Tibial nerve (tissue), 4 donors: ENCODE data around the gene SNX25. TPM values are rescaled to one million over a fixed set of nuclear protein-coding genes. Genes with fewer than 3 reads are reported as not detected.

Source experiments
- DNase-seq, 2 donors: peaks; one replicate each; pipeline ENCODE4 v3.0.0-alpha.2; 2019; ENCODE audit warnings: low spot score in 2 of 2
- H3K27ac ChIP-seq, 4 donors: fragments of 200-600 bp; sonication (generic) in 3 of 4; one replicate each; pipeline ENCODE4 v1.5.1; 2017 to 2019; ENCODE audit warnings: mild to moderate bottlenecking in 1 of 4
- H3K27me3 ChIP-seq, 2 donors: fragments of 200-600 bp; sonication (generic) in 1 of 2; one replicate each; pipeline versions ENCODE4 v1.5.1 to v1.6.0; 2017 to 2019
- H3K36me3 ChIP-seq, 3 donors: fragments of 200-600 bp; sonication (generic); one replicate each; pipeline ENCODE4 v1.5.1; 2018 to 2019
- H3K4me1 ChIP-seq, 4 donors: fragments of 200-600 bp; sonication (generic) in 3 of 4; one replicate each; pipeline ENCODE4 v1.5.1; 2017 to 2019
- H3K4me3 ChIP-seq, 4 donors: fragments of 200-600 bp; sonication (generic) in 3 of 4; one replicate each; pipeline ENCODE4 v1.5.1; 2017 to 2019; ENCODE audit warnings: mild to moderate bottlenecking in 1 of 4, moderate library complexity in 1 of 4
- H3K9me3 ChIP-seq, 4 donors: fragments of 200-600 bp; sonication (generic) in 3 of 4; one replicate each; pipeline ENCODE4 v1.5.1; 2017 to 2019
- EP300 ChIP-seq, 2 donors: sonication (generic); formaldehyde crosslinking; IDR thresholded peaks; one replicate each; pipeline ENCODE4 v1.6.1; 2017; ENCODE audit warnings: antibody characterized with exemption in 2 of 2, mild to moderate bottlenecking in 1 of 2
- POLR2A ChIP-seq, 2 donors: fragments of 450-650 bp; IDR thresholded peaks; one replicate each; pipeline ENCODE4 v1.6.1; 2017; ENCODE audit warnings: antibody characterized with exemption in 2 of 2, mild to moderate bottlenecking in 2 of 2, moderate library complexity in 2 of 2
- WGBS, 2 donors: methylation state at CpG; one replicate each; pipeline ENCODE4 v1.1.5; 2018; 5-methylcytosine and 5-hydroxymethylcytosine counted together
- total RNA-seq, 4 donors: library from RNA; depleted of rRNA; stranded (reverse); fragments of >200 nt; gene quantifications; one replicate each; pipeline ENCODE4 v1.1.0, GENCODE V29; 2016
- TF ChIP-seq, protein P1 (sequence below), 5 experiments: fragments of 200-600 bp in 3 of 5; fragments of 450-650 bp in 2 of 5; sonication (generic) in 3 of 5; IDR thresholded peaks; one replicate each; pipeline ENCODE4 v1.5.1; 2016 to 2019; ENCODE audit warnings: antibody characterized with exemption in 5 of 5, mild to moderate bottlenecking in 3 of 5, moderate library complexity in 2 of 5

Gene SNX25
- total RNA-seq, 4 donors from 2014 or later: 17.7 to 29.4 (median 23.5) TPM

DNA sequence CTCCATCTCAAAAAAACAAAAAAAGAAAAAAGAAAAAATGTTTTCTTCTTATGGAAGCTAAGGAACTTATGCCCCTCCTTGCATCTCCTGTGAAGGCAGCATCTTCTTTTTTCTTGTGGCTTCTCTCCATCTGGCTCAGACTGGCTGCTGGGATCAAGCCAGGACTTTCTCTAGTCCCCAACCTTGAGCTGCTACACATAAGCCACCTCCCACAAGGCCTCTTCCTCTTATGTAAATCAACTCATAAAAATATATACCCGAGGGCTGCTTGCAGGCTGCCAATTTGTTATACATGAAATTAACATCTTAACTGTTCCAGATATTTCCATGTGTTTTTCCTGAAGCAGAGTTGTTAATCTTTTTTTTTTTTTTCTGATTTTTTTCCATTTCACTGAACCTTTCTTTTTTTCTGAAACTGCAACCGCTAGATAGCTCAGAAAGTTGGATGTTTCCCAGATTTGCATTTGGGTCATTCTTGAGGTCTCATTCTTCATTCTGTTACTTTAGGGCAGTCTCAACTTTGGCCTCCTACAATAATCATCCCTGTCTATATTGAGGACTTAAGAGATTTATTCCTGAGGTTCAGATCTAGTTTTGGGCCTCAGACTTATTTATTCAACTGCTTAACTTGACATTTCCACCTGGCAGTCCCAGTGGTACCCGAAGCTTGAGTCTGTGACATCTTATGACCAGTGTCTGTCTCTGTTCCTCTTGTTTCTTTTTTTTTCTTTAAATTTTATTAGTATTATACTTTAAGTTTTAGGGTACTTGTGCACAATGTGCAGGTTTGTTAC lies 10.3 kb downstream of the SNX25 start:
- peak overlapping the region in 1 of 4 donors; percentile 8 for H3K27ac ChIP-seq
- DNase-seq: peak in 1 of 2 donors; percentile 38
- no peak overlapping the region for H3K4me3 ChIP-seq
- TF ChIP-seq, protein P1, sequence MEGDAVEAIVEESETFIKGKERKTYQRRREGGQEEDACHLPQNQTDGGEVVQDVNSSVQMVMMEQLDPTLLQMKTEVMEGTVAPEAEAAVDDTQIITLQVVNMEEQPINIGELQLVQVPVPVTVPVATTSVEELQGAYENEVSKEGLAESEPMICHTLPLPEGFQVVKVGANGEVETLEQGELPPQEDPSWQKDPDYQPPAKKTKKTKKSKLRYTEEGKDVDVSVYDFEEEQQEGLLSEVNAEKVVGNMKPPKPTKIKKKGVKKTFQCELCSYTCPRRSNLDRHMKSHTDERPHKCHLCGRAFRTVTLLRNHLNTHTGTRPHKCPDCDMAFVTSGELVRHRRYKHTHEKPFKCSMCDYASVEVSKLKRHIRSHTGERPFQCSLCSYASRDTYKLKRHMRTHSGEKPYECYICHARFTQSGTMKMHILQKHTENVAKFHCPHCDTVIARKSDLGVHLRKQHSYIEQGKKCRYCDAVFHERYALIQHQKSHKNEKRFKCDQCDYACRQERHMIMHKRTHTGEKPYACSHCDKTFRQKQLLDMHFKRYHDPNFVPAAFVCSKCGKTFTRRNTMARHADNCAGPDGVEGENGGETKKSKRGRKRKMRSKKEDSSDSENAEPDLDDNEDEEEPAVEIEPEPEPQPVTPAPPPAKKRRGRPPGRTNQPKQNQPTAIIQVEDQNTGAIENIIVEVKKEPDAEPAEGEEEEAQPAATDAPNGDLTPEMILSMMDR (IDR thresholded peaks at IDR 0.05): no peak
- H3K36me3 ChIP-seq: no peaks in the 10 kb centered on the region
- WGBS, 2 donors: 42 to 43% methylated on average over 3 of the region's 3 CpGs
- H3K27me3 ChIP-seq: no peaks in the 10 kb centered on the region
- peaks cover 0 to 17% (median 12%) of the 10 kb centered on the region in 4 donors for H3K4me1 ChIP-seq
- H3K9me3 ChIP-seq: no peaks in the 10 kb centered on the region

GRCh38 chr4:185221491-185221890 lies 12.1 kb downstream of the SNX25 start:
- H3K4me1 ChIP-seq: peaks cover 0 to 11% (median 7%) of the 10 kb centered on the region in 4 donors
- TF ChIP-seq POLR2A (IDR thresholded peaks at IDR 0.05) (no peak), EP300 (IDR thresholded peaks at IDR 0.05) (no peak)
- TF ChIP-seq, protein P1 (IDR thresholded peaks at IDR 0.05): no peak
- no peaks in the 10 kb centered on the region for H3K27me3 ChIP-seq
- WGBS, 2 donors: 76 to 80% methylated on average over 2 of the region's 2 CpGs
- H3K4me3 ChIP-seq: no peak overlapping the region
- no peak for DNase-seq
- no peak overlapping the region for H3K27ac ChIP-seq
- H3K36me3 ChIP-seq: no peaks in the 10 kb centered on the region
- H3K9me3 ChIP-seq: no peaks in the 10 kb centered on the region

DNA sequence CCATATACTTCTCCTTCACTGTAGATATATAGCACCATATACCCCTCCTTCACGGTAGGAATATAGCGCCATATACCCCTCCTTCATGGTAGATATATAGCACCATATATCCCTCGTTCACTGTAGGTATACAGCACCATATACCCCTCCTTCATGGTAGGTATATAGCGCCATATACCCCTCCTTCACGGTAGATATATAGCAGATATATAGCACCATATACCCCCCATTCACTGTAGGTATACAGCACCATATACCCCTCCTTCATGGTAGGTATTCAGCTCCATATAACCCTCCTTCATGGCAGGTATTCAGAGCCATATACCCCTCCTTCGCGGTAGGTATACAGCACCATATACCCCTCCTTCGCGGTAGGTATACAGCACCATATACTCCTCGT lies 12.5 kb downstream of the SNX25 start:
- WGBS, 2 donors: 52 to 82% methylated on average over 6 to 10 of the region's 10 CpGs

GRCh38 chr4:185222598-185222997 lies 13.2 kb downstream of the SNX25 start:
- DNase-seq: no peak
- TF ChIP-seq, protein P1 (IDR thresholded peaks at IDR 0.05): no peak
- TF ChIP-seq POLR2A (IDR thresholded peaks at IDR 0.05) (no peak), EP300 (IDR thresholded peaks at IDR 0.05) (no peak)
- Histone ChIP-seq H3K27ac (no peak overlapping the region), H3K9me3 (no peaks in the 10 kb centered on the region), H3K4me3 (no peak overlapping the region), H3K4me1 (peaks cover 0 to 11% (median 7%) of the 10 kb centered on the region in 4 donors), H3K27me3 (no peaks in the 10 kb centered on the region), H3K36me3 (no peaks in the 10 kb centered on the region)

More for the DNA sequence above, 12.5 kb downstream of the SNX25 start:
- no peaks in the 10 kb centered on the region for H3K9me3 ChIP-seq
- no peak overlapping the region for H3K27ac ChIP-seq
- no peak overlapping the region for H3K4me3 ChIP-seq
- no peaks in the 10 kb centered on the region for H3K27me3 ChIP-seq
- no peaks in the 10 kb centered on the region for H3K36me3 ChIP-seq
- TF ChIP-seq, protein P1 (IDR thresholded peaks at IDR 0.05): no peak
- TF ChIP-seq EP300 (IDR thresholded peaks at IDR 0.05): no peak
- TF ChIP-seq POLR2A (IDR thresholded peaks at IDR 0.05): no peak
- peaks cover 0 to 11% (median 7%) of the 10 kb centered on the region in 4 donors for H3K4me1 ChIP-seq
- DNase-seq: no peak

- Histone ChIP-seq H3K4me3 (no peak overlapping the region), H3K4me1 (peaks cover 0 to 11% (median 2%) of the 10 kb centered on the region in 4 donors), H3K27me3 (no peaks in the 10 kb centered on the region), H3K9me3 (no peaks in the 10 kb centered on the region), H3K36me3 (no peaks in the 10 kb centered on the region), H3K27ac (no peak overlapping the region)
- DNase-seq: no peak
- no peak for TF ChIP-seq POLR2A (IDR thresholded peaks at IDR 0.05)
- TF ChIP-seq, protein P1 (IDR thresholded peaks at IDR 0.05): no peak
- no peak for TF ChIP-seq EP300 (IDR thresholded peaks at IDR 0.05)
Observed at GRCh38 chr4:185224597-185224996, 15.2 kb downstream of the SNX25 start.
